MM.1S (cell line): ENCODE measurements around the gene RGMA.

ENCODE experiments used
- DNase-seq: peaks from one replicate; pipeline ENCODE4 v3.0.0-alpha.2; 2015
- H2AFZ ChIP-seq: fragments of 300-600 bp; sonication (generic); 2 replicates; pipeline ENCODE4 v1.6.0; 2016; ENCODE audit warnings: antibody characterized with exemption, low read length
- H3F3A ChIP-seq: fragments of 300-600 bp; sonication (generic); 2 replicates; pipeline ENCODE4 v1.6.1; 2016; ENCODE audit warnings: mild to moderate bottlenecking, antibody characterized with exemption, low read length, moderate library complexity, mixed read lengths; ENCODE audit not compliant: insufficient read depth
- H3K27ac ChIP-seq: fragments of 300-600 bp; sonication (generic); 2 replicates; pipeline ENCODE4 v1.5.1; 2016; ENCODE audit warnings: mild to moderate bottlenecking, low read length
- H3K27me3 ChIP-seq: fragments of 300-600 bp; sonication (generic); replicated peaks from 2 replicates; pipeline ENCODE4 v1.6.0; 2016; ENCODE audit warnings: low read length; ENCODE audit not compliant: insufficient read depth
- H3K36me3 ChIP-seq: fragments of 300-600 bp; sonication (generic); replicated peaks from 2 replicates; pipeline ENCODE4 v1.6.1; 2016; ENCODE audit warnings: mild to moderate bottlenecking, low read length, mixed read lengths; ENCODE audit not compliant: insufficient read depth
- H3K4me1 ChIP-seq: fragments of 300-600 bp; sonication (generic); 2 replicates; pipeline ENCODE4 v1.6.1; 2016; ENCODE audit warnings: low read length, mixed read lengths
- H3K4me2 ChIP-seq: fragments of 300-600 bp; sonication (generic); 2 replicates; pipeline ENCODE4 v1.6.0; 2016; ENCODE audit warnings: low read depth, low read length
- H3K4me3 ChIP-seq: fragments of 300-600 bp; sonication (generic); 2 replicates; pipeline ENCODE4 v1.5.1; 2016; ENCODE audit warnings: low read length, mixed read lengths
- H3K79me2 ChIP-seq: fragments of 300-600 bp; sonication (generic); 2 replicates; pipeline ENCODE4 v1.6.1; 2016; ENCODE audit warnings: mixed run types, low read length, mixed read lengths
- H3K9ac ChIP-seq: fragments of 300-600 bp; sonication (generic); 2 replicates; pipeline ENCODE4 v1.6.1; 2016; ENCODE audit warnings: low read length, mixed read lengths
- H3K9me2 ChIP-seq: fragments of 300-600 bp; sonication (generic); replicated peaks from 2 replicates; pipeline ENCODE4 v1.6.1; 2016; ENCODE audit warnings: mild to moderate bottlenecking, low read length, mixed read lengths; ENCODE audit not compliant: insufficient read depth
- H3K9me3 ChIP-seq: fragments of 300-600 bp; sonication (generic); replicated peaks from 2 replicates; pipeline ENCODE4 v1.6.1; 2016; ENCODE audit warnings: mild to moderate bottlenecking, low read length, mixed read lengths; ENCODE audit not compliant: insufficient read depth
- H4K20me1 ChIP-seq: fragments of 300-600 bp; sonication (generic); 2 replicates; pipeline ENCODE4 v1.6.1; 2016; ENCODE audit warnings: mild to moderate bottlenecking, low read length, moderate library complexity, mixed read lengths; ENCODE audit not compliant: insufficient read depth
- CTCF ChIP-seq: fragments of 300-600 bp; sonication (generic); IDR thresholded peaks from 2 replicates; pipeline ENCODE4 v1.5.1; 2016; ENCODE audit warnings: antibody characterized with exemption, low read length, mixed read lengths
- EZH2 ChIP-seq: fragments of 300-600 bp; sonication (generic); optimal IDR thresholded peaks from 2 replicates; pipeline ENCODE3; 2017; ENCODE audit warnings: low read depth, mild to moderate bottlenecking, antibody characterized with exemption, low read length, mixed read lengths
- EZH2phosphoT487 ChIP-seq: fragments of 300-600 bp; sonication (generic); IDR thresholded peaks from 2 replicates; pipeline ENCODE4 v1.6.1; 2018; ENCODE audit warnings: antibody characterized with exemption, low read length

The RGMA gene

GRCh38 chr15:93047621-93048425 lies 41.2 kb downstream of the RGMA start:
- Histone ChIP-seq H3K36me3 (no peaks in the 10 kb centered on the region), H4K20me1 (no peaks in the 10 kb centered on the region), H2AFZ (no peak overlapping the region), H3K9me3 (no peaks in the 10 kb centered on the region), H3K4me2 (no peak overlapping the region), H3F3A (no peaks in the 10 kb centered on the region), H3K4me1 (no peaks in the 10 kb centered on the region), H3K9me2 (no peaks in the 10 kb centered on the region), H3K27ac (no peak overlapping the region), H3K9ac (no peak overlapping the region), H3K4me3 (no peak overlapping the region), H3K27me3 (peaks cover 13% of the 10 kb centered on the region; the same call in 1 of the 2 replicates), H3K79me2 (no peaks in the 10 kb centered on the region)
- TF ChIP-seq CTCF (no peak), EZH2phosphoT487 (no peak), EZH2 (no peak)
- peak; percentile 13 for DNase-seq

DNA sequence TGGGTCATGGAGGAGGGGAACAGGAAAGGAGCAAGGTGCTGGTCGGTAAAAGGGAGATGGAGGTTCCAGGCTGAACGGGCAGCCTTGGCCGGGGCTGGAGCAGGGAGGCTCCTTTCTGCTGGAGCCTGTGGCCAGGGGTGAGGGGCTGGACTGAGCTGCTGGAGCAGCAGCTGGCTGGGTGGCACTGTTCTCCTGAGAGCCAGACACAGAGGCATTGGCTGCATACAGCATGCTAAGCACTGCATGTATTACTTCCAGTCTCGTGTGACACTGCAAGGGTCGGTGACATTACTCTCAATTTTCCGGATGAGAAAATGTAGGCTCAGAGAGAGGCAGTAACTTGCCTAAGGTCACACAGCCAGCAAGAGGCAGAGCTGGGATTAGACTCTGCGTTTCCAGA lies 42.3 kb downstream of the RGMA start:
- H3K9me2 ChIP-seq: no peaks in the 10 kb centered on the region
- H3K27me3 ChIP-seq: peaks cover 13% of the 10 kb centered on the region; the same call in 1 of the 2 replicates
- no peaks in the 10 kb centered on the region for H3K9me3 ChIP-seq
- H3K4me3 ChIP-seq: no peak overlapping the region
- TF ChIP-seq CTCF (no peak), EZH2 (no peak), EZH2phosphoT487 (no peak)
- no peaks in the 10 kb centered on the region for H3K36me3 ChIP-seq
- no peak overlapping the region for H3K27ac ChIP-seq
- H2AFZ ChIP-seq: no peak overlapping the region
- H3K9ac ChIP-seq: no peak overlapping the region
- H4K20me1 ChIP-seq: no peaks in the 10 kb centered on the region
- no peak overlapping the region for H3K4me2 ChIP-seq
- no peaks in the 10 kb centered on the region for H3F3A ChIP-seq
- H3K79me2 ChIP-seq: no peaks in the 10 kb centered on the region
- no peak for DNase-seq
- no peaks in the 10 kb centered on the region for H3K4me1 ChIP-seq

DNA sequence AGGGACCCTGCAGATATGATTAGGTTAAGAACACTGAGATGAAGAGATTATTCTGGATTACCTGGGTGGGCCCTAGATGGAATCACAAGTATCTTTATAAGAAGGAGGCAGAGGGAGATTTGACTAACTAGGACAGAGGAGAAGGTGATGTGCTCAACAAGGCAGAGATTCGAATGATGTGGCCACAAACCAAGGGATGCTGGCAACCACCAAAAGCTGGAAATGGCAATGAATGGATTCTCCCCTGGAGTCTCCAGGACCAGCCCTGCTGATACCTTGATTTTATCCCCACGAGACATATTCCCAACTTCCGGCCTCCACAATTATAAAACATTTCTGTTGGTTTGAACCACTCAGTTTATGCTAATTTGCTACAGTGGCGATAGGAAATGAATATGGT lies 42.9 kb downstream of the RGMA start:
- Histone ChIP-seq H3K9me3 (no peaks in the 10 kb centered on the region), H3K4me1 (no peaks in the 10 kb centered on the region), H3K27me3 (peaks cover 13% of the 10 kb centered on the region; the same call in 1 of the 2 replicates), H2AFZ (no peak overlapping the region), H3F3A (no peaks in the 10 kb centered on the region), H4K20me1 (no peaks in the 10 kb centered on the region), H3K79me2 (no peaks in the 10 kb centered on the region), H3K9ac (no peak overlapping the region), H3K36me3 (no peaks in the 10 kb centered on the region), H3K9me2 (no peaks in the 10 kb centered on the region), H3K27ac (no peak overlapping the region), H3K4me2 (no peak overlapping the region), H3K4me3 (no peak overlapping the region)
- DNase-seq: no peak
- no peak for TF ChIP-seq CTCF
- TF ChIP-seq EZH2phosphoT487: no peak
- TF ChIP-seq EZH2: no peak
